SU-DHL-6 (cell line): Measurements from ENCODE around the gene DHRS1.

Source experiments
- EZH2phosphoT487 ChIP-seq: fragments of 200-600 bp; sonication (generic), shearing (Covaris generic); conservative IDR thresholded peaks from 2 replicates; pipeline ENCODE4 v1.6.1; 2018; ENCODE audit warnings: mild to moderate bottlenecking, antibody characterized with exemption, low read length, moderate library complexity, mixed read lengths
- TF ChIP-seq, protein P1 (sequence below): fragments of 200-600 bp; sonication (generic); IDR thresholded peaks from one replicate; pipeline ENCODE4 v1.5.1; 2017; ENCODE audit warnings: antibody characterized with exemption, mild to moderate bottlenecking, low read length, moderate library complexity; ENCODE audit not compliant: insufficient read depth, poor library complexity, severe bottlenecking

- TF ChIP-seq, protein P1, sequence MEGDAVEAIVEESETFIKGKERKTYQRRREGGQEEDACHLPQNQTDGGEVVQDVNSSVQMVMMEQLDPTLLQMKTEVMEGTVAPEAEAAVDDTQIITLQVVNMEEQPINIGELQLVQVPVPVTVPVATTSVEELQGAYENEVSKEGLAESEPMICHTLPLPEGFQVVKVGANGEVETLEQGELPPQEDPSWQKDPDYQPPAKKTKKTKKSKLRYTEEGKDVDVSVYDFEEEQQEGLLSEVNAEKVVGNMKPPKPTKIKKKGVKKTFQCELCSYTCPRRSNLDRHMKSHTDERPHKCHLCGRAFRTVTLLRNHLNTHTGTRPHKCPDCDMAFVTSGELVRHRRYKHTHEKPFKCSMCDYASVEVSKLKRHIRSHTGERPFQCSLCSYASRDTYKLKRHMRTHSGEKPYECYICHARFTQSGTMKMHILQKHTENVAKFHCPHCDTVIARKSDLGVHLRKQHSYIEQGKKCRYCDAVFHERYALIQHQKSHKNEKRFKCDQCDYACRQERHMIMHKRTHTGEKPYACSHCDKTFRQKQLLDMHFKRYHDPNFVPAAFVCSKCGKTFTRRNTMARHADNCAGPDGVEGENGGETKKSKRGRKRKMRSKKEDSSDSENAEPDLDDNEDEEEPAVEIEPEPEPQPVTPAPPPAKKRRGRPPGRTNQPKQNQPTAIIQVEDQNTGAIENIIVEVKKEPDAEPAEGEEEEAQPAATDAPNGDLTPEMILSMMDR, result no peak
- TF ChIP-seq EZH2phosphoT487, result no peak
Observed at GRCh38 chr14:24281636-24282035, 17.9 kb downstream of the DHRS1 start.
